KBM-7 (cell line): ENCODE data around the gene CLIC3.

Experiments
- DNase-seq: peaks from one replicate; pipeline ENCODE4 v3.0.0-alpha.2; 2015
- in situ Hi-C: fragments of 300-500 bp; cut with MboI; formaldehyde crosslinking; loops from 2 replicates; pipeline ENCODE4 v1.14.3; 2020; ENCODE audit warnings: low sequenced_read_pairs, low pct_unique_long_range_greater_than_20kb, mixed read lengths

CLIC3 gene

GRCh38 chr9:136973618-136974617, 22.4 kb downstream of the CLIC3 start:
- in situ Hi-C loops: no loop called here
- DNase-seq: no peak

GRCh38 chr9:136972743-136973142, 23.6 kb downstream of the CLIC3 start:
- no peak for DNase-seq
- in situ Hi-C loops: no loop called here

DNA sequence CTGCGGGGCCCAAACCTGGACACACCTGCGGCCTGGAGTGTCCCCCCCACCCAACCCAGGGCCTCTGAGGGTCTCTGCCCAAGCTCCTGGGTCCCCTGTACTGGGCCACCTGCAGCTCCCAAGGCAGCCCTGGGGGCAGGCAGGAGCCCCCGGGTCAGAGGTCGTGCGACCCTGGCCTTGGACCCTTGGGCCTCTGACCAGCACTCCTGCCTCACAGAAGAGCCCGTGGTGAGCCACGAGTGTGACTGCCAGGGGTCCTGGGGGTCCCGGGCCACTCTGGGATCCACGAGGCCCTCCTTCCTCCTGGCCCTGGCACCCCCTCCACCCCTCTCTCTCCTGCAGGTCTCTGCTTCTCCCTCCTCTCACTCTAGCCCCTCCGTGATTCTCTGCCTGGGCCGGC, 24.0 kb downstream of the CLIC3 start:
- no peak for DNase-seq
- in situ Hi-C loops: no loop called here

GRCh38 chr9:136971746-136972145, 24.6 kb downstream of the CLIC3 start:
- in situ Hi-C loops: no loop called here
- no peak for DNase-seq

DNA sequence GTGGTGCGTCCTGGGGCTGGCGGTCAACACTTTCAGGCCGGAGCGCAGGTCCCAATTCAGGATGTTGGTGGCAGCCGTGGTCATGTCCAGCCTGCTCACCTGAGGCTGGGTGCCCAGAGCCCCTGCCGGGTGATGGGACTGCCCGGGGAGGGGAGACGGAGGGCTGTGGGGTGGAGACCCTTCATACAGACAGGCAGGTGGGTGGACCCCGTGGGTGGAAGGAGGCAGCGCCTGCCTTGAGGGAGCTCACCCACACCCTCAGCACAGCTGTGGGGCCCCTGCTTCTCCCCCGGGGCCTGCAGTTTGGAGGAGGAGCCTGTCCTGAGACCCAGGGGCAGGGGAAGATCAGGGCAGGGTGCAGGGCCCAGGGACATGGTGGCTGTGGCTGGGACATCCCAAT, 26.0 kb downstream of the CLIC3 start:
- in situ Hi-C loops: no loop called here
- no peak for DNase-seq

GRCh38 chr9:136969774-136970173, 26.6 kb downstream of the CLIC3 start:
- in situ Hi-C loops: no loop called here
- DNase-seq: no peak

GRCh38 chr9:136969150-136969549, 27.2 kb downstream of the CLIC3 start:
- no peak for DNase-seq
- in situ Hi-C loops: no loop called here

DNA sequence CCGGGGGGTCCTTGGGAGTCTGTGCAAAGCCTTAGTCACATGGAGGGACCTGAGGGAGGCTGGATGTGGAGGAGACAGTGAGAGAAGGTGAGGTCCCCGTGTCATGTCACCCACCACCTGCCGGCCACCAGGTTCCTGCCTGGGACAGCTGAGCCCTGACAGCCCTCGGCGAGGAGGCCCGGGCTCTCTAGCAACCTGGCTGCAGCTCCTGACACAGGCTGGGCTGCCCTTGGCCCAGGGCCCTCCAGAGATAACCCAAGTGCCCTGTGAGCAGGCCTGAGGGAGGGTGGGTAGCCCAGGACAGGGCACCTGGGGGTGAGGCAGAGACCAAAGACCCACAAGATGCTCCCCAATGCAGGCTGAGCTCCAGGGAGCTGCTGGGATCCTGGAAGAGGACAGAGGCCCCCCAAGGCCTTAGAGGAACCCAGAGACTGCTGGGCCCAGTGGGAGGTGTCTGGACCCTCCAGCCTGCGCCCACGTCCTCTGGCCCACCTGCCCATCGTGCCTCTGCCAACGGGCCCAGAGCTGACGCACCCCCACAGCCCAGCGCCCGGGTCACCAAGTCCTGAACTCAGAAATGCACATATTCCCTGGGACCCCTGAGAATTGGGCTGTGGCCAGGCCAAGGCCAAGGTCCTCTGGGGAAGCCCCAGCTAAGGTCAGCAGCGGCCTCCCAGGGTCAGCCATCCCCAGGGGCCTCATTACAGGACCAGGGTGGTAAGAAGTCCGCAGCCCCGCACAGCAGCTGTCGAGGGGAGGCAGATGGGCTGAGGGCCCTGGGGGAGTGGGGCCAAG, 27.8 kb downstream of the CLIC3 start:
- no peak for DNase-seq
- in situ Hi-C loops: no loop called here

DNA sequence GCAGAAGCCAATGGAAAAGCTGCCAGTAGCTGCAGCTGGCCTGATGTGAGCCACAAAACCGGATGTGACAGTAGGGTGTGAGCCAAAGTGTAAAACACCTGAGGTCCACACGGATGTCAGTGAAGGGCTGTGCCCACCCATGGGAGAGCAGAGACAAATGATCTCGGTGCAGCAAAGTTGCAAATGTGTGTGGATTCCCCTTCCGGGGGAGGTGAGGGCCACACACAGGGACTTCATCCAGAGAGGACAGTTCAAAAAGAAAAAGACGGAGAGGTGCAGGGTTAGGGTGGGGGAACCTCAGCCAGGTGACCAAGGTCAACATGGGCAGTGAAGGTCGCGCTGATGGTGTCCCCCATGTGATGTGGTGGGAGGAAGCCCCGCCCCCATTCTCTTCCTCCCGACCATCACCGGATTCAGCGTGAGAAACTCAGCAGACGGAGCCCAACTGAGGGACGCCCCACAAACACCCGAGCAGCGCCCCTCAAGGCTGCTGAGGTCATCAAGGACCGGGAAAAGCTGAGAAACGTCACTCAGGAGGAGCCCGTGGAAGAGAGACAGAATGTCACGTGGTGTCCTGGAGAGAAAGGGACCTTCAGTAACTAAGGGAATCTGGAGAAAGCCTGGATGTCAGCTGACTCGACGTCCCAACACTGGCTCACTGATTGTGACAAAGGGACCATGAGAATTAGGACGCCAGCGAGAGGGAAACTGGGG, 30.4 kb downstream of the CLIC3 start:
- in situ Hi-C loops: no loop called here
- no peak for DNase-seq

DNA sequence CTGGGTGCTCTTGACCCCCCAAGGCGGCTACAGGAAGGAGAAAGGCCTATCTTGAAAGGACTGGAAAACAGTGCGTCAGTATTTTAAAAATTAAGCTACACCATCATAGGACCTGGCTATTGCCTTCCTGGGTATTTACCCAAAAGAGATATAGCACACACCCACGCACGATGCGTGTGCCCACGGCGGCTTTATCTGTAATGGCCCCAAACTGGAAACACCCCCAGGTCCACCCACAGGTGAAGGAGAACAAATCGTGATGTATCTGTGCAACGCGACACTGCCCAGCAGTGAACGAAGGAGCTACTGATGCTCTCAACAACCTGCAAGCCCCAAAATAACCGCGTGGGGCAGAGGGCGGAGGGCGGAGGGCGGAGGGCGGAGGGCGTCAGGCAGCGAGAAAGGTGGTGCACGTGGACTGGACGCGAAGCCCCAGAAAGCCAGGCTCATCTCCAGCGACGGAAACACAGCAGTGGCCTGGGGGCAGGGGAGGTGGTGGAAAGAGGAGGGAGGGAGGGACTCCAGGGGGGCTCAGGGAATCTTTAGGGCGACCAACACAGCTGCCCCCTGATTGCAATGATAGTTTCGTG, 31.4 kb downstream of the CLIC3 start:
- in situ Hi-C loops: no loop called here
- no peak for DNase-seq

- no peak for DNase-seq
- in situ Hi-C loops: no loop called here
Observed at GRCh38 chr9:136964171-136964689, 32.1 kb downstream of the CLIC3 start.

GRCh38 chr9:136963751-136964150, 32.6 kb downstream of the CLIC3 start:
- in situ Hi-C loops: no loop called here
- DNase-seq: no peak

- in situ Hi-C loops: no loop called here
- DNase-seq: no peak
Observed at GRCh38 chr9:136963341-136963740, 33.0 kb downstream of the CLIC3 start.

DNA sequence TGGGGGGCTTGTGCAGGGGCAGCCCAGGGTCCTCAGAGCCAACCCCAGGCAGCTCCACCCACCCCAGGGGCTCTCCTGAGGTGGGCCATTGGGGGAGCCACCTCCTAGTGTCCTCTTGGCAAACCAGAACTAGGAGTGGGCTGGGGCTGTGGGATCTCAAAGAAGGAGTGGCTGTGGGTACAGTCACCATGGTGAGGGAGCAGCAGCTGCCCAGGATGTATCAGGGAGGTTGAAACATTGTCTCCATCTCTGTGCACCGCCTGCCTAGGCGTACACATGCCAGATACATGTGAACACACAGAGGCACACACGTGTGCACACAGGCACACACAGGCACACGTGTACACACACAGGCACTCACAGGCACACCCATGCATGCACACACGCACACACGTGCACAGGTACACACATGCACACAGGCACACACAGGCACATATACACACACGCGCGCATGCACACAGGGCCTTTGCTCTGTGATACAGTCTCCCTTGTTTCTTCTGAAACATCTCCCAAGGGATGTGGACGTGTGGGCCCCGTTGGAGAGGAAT, 33.6 kb downstream of the CLIC3 start:
- no peak for DNase-seq
- in situ Hi-C loops: no loop called here

DNA sequence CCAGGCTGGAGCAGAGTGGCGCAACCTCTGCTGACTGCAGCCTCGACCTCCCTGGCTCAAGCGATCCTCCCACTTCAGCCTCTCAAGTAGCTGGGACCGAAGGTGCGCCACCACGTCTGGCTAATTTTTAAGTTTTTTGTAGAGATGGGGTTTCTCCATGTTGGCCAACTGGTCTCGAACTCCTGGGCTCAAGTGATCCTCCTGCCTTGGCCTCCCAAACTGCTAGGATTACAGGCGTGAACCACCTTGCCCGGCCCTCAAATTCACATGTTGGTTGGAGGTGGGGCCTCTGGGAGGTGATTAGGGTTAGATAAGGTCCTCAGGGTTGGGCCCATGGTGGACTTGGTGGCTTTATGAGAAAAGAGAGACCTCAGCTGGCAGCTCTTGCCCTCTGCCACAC, 34.2 kb downstream of the CLIC3 start:
- in situ Hi-C loops: no loop called here
- no peak for DNase-seq

GRCh38 chr9:136961279-136962065, 34.9 kb downstream of the CLIC3 start:
- DNase-seq: no peak
- in situ Hi-C loops: no loop called here

- in situ Hi-C loops: no loop called here
- DNase-seq: no peak
Observed at GRCh38 chr9:136960938-136961275, 35.5 kb downstream of the CLIC3 start.

GRCh38 chr9:136960212-136960937, 36.0 kb downstream of the CLIC3 start:
- no peak for DNase-seq
- in situ Hi-C loops: no loop called here
